Measurements from ENCODE around the gene ADAMTS17.
"Not testable (repeated sequence)": the region's sequence is repeated elsewhere in the genome, so short reads cannot be mapped to it uniquely, and the experiment has no call there.

The ADAMTS17 gene

GRCh38 chr15:100340721-100341238 is 995 bp downstream of the ADAMTS17 start:
- no peak for DNase-seq (ENCODE audit: low read depth)

- no peak for DNase-seq (ENCODE audit: low read depth)
These were observed 1.8 kb downstream of the ADAMTS17 start for GRCh38 chr15:100339999-100340398.

DNA sequence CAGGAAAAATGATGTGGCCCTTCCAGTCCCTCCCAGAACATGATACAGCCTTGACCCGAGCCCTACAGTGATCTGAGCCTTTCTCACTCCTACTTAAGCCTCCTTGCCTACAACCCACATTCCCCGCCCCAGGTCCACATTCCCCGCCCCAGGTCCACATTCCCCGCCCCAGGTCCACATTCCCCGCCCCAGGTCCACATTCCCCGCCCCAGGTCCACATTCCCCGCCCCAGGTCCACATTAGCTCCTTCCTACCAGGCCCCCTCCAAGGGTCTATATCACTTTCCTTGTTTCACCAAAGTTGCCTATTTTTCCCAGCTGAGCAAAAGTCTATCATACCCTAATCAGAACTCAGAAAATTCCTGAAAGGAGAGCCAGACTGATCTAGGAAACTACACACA is 2.3 kb downstream of the ADAMTS17 start:
- not testable (repeated sequence) for DNase-seq (ENCODE audit: low read depth)

DNA sequence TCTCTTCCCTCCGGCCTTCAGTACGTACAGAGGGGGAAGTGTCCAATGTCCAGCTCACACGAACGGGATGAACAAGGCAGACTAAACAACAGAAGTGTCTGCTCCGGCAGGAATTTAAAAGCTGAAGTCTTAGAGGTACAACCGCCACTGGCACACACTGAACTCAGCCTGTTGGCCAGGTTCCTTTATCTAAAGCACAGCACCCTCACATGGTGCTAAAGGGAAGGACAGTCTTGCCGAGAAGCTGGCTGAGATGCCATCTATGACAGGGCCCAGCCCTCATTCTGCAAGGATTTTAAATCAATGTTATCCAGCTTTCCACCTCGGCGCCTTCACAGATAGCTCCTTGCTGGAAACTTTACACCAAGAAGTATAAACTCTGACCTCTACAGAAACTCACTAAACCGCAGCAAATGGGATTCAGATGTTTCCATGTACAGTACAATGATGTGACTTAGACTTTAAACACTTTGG is 2.8 kb downstream of the ADAMTS17 start:
- no peak for DNase-seq (ENCODE audit: low read depth)

DNA sequence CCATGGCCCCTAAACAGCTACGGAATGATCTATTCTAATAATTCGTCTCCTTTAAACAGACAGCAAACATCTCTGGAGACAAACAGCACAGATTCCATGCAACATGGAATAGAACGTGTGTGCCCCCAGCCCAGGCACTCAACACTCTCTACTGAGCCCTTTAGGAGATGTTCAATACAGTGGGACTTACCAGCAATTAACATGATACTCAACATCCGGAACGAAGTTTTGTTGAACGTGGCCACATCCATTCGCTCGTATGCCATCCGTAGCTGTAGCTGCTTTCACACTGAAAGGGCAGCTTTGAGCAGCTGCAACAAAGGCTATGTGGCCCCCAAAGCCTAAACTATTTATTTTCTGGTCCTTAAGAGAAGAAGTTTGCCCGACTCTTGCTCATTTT is 3.5 kb downstream of the ADAMTS17 start:
- no peak for DNase-seq (ENCODE audit: low read depth)

DNA sequence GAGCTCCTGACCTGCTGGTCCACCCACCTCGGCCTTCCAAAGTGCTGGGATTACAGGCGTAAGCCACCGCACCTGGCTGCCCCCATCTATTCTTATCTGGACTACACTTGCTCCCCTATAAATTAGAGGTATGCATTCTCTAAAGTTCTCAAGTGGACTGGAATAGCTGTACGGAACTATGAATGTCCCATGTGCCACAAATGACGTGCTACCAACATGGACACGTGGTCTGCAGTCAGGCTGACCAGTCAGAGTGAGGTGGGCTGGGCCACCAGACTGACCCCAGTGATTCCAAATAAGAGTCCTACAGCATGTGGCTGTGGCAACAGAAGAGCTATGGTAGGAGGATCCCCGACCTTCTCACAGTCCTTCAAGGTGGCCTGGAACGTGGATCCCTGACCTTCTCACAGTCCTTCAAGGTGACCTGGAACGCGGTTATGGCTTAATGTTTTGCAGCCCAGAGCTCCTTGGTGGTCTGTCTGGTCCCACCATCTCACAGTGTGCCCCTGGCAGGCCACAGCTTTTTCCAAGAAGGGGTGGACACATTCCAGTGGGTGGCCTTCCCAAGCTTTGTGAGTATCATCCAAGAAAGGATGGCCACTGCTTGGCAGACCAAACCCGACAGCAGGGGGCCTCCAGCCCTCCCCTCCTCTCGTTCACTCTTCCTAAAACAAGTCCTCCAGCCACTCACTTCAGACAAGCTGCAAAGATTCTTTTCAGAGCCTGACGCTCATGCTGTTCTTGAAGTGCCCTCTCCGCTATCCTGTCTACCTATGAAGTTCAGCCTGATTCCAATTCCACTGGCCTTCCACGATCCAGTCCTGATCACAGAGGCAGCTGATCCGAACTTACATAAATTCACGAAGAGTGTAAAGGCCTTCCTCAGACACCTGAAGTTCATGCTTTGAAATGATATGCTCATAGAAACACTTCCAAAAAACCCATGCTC is 4.4 kb downstream of the ADAMTS17 start:
- no peak for DNase-seq (ENCODE audit: low read depth)

DNA sequence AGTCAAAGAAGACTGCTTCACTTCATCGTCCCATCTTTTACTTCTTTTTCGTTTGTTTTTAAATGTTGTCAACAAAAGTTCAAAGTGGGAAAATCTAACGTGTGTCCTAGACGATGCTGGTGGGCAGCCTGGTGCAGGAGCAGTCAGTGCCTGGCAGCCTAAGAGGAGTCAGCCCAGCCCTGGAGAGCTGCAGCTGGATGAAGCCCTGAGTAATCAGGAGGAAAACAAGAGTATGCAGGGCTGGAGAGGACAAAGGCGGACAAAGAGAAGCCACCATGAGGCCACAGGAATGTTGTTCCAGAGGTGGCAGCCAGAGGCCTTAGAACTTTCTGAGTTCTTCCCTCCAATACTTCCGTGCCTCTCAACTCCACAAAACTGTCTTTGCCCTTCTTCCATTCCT is 5.7 kb downstream of the ADAMTS17 start:
- DNase-seq (ENCODE audit: low read depth), result no peak

- DNase-seq (ENCODE audit: low read depth), result no peak
These were observed 6.3 kb downstream of the ADAMTS17 start for GRCh38 chr15:100335335-100335999.

- no peak for DNase-seq (ENCODE audit: low read depth)
These were observed 6.9 kb downstream of the ADAMTS17 start for GRCh38 chr15:100334905-100335304.

GRCh38 chr15:100334456-100334855 is 7.3 kb downstream of the ADAMTS17 start:
- DNase-seq (ENCODE audit: low read depth), result no peak

- DNase-seq (ENCODE audit: low read depth), result no peak
These were observed 7.8 kb downstream of the ADAMTS17 start for GRCh38 chr15:100334015-100334414.

DNA sequence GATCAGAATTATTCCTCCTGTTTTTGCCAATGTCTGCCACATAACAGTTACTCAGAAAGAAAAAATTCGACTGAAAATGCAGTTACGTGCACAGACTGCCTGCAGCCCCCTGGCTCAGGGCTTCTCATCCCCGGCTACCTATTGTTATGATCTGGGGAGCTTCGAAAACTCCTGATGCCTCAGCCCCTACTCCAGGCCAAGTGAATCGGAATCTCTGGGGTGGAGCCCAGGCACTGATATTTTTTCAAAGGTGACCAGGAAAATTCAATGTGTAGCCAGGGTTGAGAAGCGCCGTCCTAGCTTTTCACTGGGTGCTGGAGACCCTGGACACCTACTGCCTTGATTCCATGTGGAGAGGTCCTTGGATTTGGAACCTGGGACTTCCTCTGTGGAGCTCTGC is 8.5 kb downstream of the ADAMTS17 start:
- DNase-seq (ENCODE audit: low read depth), result no peak

DNA sequence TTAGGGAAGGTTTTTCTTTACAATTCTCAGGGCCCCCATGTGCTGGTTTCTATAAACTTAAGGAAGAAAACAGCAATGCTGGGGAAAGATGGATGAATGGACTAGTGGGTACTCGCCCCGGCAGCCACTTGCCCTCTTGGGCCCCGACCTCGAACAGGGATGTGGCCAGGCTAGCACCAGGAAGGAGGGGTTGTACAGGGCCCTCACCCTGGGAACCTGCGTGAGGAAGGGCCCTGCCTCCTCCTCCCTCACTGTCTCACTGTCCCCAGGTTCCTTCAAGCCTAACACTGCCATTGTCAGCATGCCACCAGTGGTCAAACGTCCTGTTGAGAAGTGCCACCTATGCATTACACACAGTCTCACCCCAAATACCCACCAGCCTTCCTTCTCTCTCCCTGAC is 9.1 kb downstream of the ADAMTS17 start:
- no peak for DNase-seq (ENCODE audit: low read depth)

DNA sequence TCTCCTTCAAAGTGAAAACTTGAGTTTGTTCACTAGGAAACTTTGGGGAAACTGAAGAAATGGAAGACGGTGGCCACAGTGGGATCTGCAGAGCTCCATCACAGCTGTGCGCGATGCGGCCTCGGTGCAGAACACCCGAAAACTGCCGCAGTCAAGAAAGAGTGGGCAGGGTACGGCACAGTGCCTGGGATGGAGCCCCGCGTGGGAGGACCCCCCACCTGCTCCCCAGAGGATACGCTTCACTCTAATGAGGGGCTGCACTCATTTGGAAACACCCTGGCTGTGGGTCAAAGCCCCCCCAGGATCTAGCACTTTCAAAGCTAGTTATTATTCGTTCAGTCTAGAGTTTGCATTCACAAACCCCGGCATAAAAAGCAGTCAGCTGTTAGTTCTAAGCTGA is 9.5 kb downstream of the ADAMTS17 start:
- no peak for DNase-seq (ENCODE audit: low read depth)

DNA sequence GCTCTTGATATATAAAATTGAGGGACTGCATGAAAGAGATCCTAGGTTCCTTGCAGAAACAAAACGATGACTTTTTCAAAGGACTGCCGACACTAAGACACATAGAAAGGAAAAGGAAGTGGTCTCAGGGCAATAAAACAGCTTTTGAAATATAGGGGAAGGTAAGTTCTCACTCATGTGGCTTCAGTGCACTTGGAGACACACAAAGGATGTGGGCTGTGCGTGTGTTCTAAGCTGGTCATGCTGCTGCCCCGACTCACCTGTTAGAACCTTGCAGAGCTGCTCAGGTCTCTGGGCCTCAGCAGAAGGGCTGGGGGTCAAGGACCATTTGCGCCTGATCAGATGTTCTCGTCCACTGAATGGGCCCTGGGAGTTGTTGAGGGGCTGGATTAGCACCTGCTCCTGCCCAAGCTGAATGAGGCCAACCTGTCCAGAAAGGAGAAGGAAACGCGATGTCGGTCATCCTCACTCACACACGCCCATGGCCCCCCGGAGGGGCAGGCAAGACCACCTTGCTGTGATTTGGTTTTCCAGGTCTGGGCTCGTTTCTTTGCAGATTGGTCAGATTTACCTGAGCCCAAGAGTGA is 11.1 kb downstream of the ADAMTS17 start:
- no peak for DNase-seq (ENCODE audit: low read depth)

DNA sequence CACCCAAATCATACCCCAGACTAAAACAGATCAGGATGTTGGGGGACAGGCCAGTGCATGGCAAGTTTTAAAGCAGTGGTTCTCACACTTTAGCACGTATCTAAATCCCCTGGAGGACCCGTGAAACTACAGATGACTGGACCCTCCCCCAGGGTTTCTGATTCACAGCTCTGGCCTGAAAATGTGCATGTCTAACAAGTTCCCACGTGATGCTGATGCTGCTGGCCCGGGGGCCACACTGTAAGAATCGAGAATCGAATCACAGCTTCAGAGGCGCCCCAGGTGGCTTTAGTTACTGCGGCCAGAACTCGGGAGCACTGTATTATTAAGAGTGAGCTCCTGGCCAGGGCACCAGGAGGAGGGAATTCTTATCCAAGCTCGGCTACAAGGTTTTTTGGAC is 11.6 kb downstream of the ADAMTS17 start:
- DNase-seq (ENCODE audit: low read depth), result no peak

- DNase-seq (ENCODE audit: low read depth), result no peak
These were observed 13.0 kb downstream of the ADAMTS17 start for GRCh38 chr15:100328796-100329195.

DNA sequence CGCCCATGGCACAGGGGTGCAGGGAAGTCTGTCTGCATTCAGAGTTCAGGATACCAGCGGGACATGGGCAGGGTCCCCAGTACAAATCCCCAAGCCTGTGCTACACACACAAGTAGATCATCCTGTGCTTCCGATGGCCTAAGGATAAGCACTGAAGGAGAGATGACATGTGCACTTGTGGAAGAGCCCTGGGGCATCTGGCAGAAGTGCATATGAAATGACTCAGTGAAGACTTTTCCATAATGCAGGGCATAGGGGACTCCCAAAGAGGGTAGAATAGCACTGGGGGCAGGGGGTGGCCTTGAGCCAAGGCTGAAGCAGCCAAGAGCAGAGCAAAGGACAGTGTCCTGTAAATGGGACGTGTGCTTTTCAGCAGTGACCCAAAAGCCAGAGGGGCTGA is 22.9 kb downstream of the ADAMTS17 start:
- no peak for DNase-seq (ENCODE audit: low read depth)

DNA sequence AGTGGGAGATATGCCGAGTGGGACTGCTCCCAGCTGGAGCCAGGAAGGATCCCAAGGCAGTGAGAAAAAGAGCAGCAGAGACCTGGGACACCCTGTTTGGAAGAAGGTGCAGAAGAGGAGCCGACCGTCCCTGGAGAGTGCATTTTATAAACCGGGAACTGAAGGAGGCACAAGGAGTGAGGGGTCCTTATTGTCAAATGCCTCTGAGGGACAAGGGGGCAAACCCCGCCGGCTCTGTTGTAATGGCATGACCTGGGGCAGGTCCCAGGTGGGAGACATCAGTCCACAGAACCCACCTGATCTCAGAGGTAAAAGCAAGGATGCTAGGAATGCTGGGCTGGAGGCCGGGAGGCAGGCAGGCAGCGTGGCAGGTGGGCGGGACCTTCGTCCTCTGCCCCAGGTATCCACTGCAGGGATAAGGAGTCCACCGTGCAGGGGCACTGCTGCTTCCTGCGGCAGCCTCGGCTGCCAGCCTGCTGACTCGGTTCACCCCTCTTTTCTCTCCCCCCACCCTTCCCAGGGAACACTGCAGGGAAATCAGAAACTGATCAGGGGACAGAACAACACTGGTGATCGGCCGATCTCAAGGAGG is 26.9 kb downstream of the ADAMTS17 start:
- DNase-seq (ENCODE audit: low read depth), result no peak

- no peak for DNase-seq (ENCODE audit: low read depth)
These were observed 29.8 kb downstream of the ADAMTS17 start for GRCh38 chr15:100311833-100312476.

DNA sequence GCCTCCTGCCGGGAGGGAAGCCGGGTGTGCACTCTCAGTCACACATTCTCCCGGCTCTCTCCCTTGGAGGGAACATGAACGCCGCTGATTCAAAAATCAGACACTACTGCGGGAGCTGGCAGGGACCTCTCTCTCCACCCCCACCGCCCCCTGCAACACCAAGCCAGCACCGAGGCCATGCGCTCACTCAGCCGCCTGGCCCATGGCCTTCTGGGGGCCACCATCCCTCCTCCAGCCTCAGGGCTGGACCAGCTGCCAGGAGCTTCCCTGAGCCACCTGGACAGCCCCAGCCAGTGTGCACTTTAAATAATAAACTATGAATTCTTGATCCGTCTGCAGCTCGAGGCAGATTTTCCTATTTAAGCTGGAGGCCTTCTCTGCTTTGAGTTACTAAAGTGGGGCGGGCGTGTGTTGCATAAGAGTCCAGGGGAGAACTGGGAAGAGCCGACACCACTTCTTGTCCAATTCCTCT is 30.6 kb downstream of the ADAMTS17 start:
- DNase-seq (ENCODE audit: low read depth), result no peak

Data from GM04503 (cell line).